T1000 (cell line): Measurements from ENCODE around the gene COL4A4.

Experiments used
- DNase-seq: peaks from one replicate; lab custom pipeline; 2025; ENCODE audit warnings: mixed read lengths; lab: John Stamatoyannopoulos, UW

The COL4A4 gene

GRCh38 chr2:227161947-227162346 lies 2.1 kb downstream of the COL4A4 start:
- no peak for DNase-seq

GRCh38 chr2:227160164-227160563 lies 3.8 kb downstream of the COL4A4 start:
- no peak for DNase-seq

GRCh38 chr2:227154986-227155774 lies 8.8 kb downstream of the COL4A4 start:
- DNase-seq = no peak

- no peak for DNase-seq
These were observed 10.1 kb downstream of the COL4A4 start for GRCh38 chr2:227153758-227154486.

- DNase-seq = no peak
These were observed 10.7 kb downstream of the COL4A4 start for GRCh38 chr2:227153307-227153706.

- DNase-seq = no peak
These were observed 11.8 kb downstream of the COL4A4 start for GRCh38 chr2:227152093-227152766.

- no peak for DNase-seq
These were observed 13.6 kb downstream of the COL4A4 start for GRCh38 chr2:227150222-227150936.

GRCh38 chr2:227148106-227148505 lies 15.9 kb downstream of the COL4A4 start:
- DNase-seq = no peak

GRCh38 chr2:227147023-227147422 lies 17.0 kb downstream of the COL4A4 start:
- no peak for DNase-seq

- no peak for DNase-seq
These were observed 17.5 kb downstream of the COL4A4 start for GRCh38 chr2:227146456-227146855.

GRCh38 chr2:227143895-227144294 lies 20.1 kb downstream of the COL4A4 start:
- DNase-seq = no peak

- DNase-seq = no peak
These were observed 22.7 kb downstream of the COL4A4 start for GRCh38 chr2:227141301-227141700.

- no peak for DNase-seq
These were observed 29.4 kb downstream of the COL4A4 start for GRCh38 chr2:227134591-227134990.

- no peak for DNase-seq
These were observed 31.0 kb downstream of the COL4A4 start for GRCh38 chr2:227132986-227133385.

- DNase-seq = no peak
These were observed 33.4 kb downstream of the COL4A4 start for GRCh38 chr2:227130636-227131035.

GRCh38 chr2:227127201-227127600 lies 36.8 kb downstream of the COL4A4 start:
- DNase-seq = no peak

- DNase-seq = no peak
These were observed 38.5 kb downstream of the COL4A4 start for GRCh38 chr2:227125506-227125905.

- DNase-seq = no peak
These were observed 39.2 kb downstream of the COL4A4 start for GRCh38 chr2:227124811-227125210.

GRCh38 chr2:227123697-227124096 lies 40.3 kb downstream of the COL4A4 start:
- no peak for DNase-seq

- DNase-seq = no peak
These were observed 45.7 kb downstream of the COL4A4 start for GRCh38 chr2:227118353-227118752.

GRCh38 chr2:227117852-227118251 lies 46.2 kb downstream of the COL4A4 start:
- DNase-seq = no peak

- DNase-seq = no peak
These were observed 47.0 kb downstream of the COL4A4 start for GRCh38 chr2:227117027-227117426.
